ENCODE results near the gene SRD5A3.

The SRD5A3 gene

DNA sequence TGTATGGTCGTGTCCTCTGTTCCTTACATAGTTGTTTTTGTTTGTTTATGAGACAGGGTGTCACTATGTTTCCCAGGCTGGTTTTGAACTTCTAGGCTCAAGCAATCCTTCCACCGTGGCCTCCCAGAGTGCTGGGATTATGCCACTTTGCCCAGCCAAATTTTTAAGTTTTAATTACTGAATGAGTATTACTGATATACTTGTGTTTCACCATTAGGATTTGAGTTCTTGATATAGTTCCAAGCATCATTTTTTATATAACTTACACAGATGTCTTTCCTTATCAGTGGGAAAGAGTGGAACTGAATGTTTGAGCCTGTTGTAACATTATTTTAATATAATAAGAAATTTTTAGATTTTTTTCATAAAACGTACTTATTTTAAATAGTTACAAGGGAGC, 70.1 kb downstream of the SRD5A3 start:
- DNase-seq, result no peak

Measured in activated T-cell treated with anti-CD3 and anti-CD28 coated beads, Interleukin-2, amount 50 U/mL, for 48 hours (primary cell).